SK-N-MC (cell line): ENCODE data around the gene PRR33.

Source experiments
- EZH2 ChIP-seq: fragments of 200-600 bp; sonication (generic); IDR thresholded peaks from one replicate; pipeline ENCODE4 v1.6.1; 2017; ENCODE audit warnings: antibody characterized with exemption
- FOXP2 ChIP-seq: optimal IDR thresholded peaks from 2 replicates; pipeline ENCODE3; 2011; ENCODE audit warnings: mild to moderate bottlenecking, moderate library complexity; ENCODE audit not compliant: insufficient read depth; ENCODE audit errors: extremely low read length, control extremely low read depth
- POLR2AphosphoS5 ChIP-seq: IDR thresholded peaks from 2 replicates; pipeline ENCODE4 v1.6.1; 2012; ENCODE audit warnings: mild to moderate bottlenecking, low read depth, low read length, borderline replicate concordance

GRCh38 chr11:1927848-1928469, 36.3 kb upstream of the PRR33 start:
- no peak for TF ChIP-seq POLR2AphosphoS5
- no peak for TF ChIP-seq EZH2
- no peak for TF ChIP-seq FOXP2
